Testis (tissue), 2 donors: ENCODE results near the gene DGKH.

Source experiments
- CTCF ChIP-seq, 3 experiments: fragments of 450-650 bp in 2 of 3; fragments of 200-600 bp in 1 of 3; sonication (generic) in 1 of 3; IDR thresholded peaks; one replicate each; pipeline ENCODE4 v1.5.1; 2016 to 2019; ENCODE audit warnings: antibody characterized with exemption in 3 of 3, mild to moderate bottlenecking in 2 of 3, moderate library complexity in 1 of 3
- POLR2A ChIP-seq: fragments of 450-650 bp; IDR thresholded peaks from one replicate; pipeline ENCODE4 v1.6.1; 2017; ENCODE audit warnings: antibody characterized with exemption, mild to moderate bottlenecking, moderate library complexity

DNA sequence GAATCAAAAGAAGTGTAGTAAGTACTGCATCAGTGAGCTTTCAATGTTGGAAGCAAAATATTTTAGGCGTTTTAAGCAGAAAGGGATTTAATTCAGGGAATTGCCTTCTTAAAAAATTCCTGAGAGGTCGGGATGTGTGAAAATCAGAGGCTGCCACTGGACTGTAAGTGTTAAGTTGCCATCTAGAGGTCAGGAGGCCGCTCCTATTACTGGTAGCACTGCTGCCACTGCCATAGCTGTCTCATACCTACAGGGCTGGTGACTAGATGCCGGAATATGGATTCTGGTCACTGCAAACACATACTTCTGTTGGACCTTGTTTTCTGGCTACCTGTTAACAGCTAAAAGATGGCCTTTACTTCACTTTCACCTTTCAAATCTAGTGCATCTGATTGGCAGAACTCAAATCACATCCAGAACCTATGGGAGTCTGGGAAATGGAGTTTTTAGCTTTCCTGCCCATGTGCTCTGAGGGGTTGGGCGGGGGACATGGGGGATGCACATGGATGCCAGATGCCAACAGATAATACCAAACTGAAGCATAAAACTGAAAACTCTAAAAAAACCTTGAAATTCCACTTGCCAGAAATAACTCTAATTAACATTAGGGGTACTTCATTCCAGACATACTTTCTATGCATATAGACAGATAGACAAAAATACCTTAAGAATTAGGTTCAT, 29.8 kb downstream of the DGKH start:
- TF ChIP-seq POLR2A (no peak), CTCF (IDR thresholded peaks at IDR 0.05) (no peak)
